HEK293 (cell line): ENCODE data around the gene PRKCZ.

Experiments
- CTCF ChIA-PET: fragments of 350-600 bp; formaldehyde crosslinking; extraction: SDS; loops from one replicate; lab custom pipeline; 2021; ENCODE audit warnings: antibody characterized with exemption; lab: Yijun Ruan, JAX
- POLR2A ChIA-PET: fragments of 300-600 bp; formaldehyde crosslinking; extraction: SDS; loops from one replicate; lab custom pipeline; 2020; ENCODE audit warnings: antibody characterized with exemption, inconsistent platforms; lab: Yijun Ruan, JAX
- H3K27ac ChIP-seq: fragments of 200-500 bp; sonication (Bioruptor generic); 2 replicates; pipeline ENCODE4 v1.5.1; 2014; ENCODE audit warnings: low read depth, low read length, control low read depth, inconsistent platforms; ENCODE audit errors: extremely low read depth
- H3K36me3 ChIP-seq, 2 experiments: fragments of 200-500 bp in 1 of 2; sonication (Bioruptor generic) in 1 of 2; 1 replicate in 1 of 2; 2 replicates in 1 of 2; pipeline ENCODE4 v1.5.1; 2014 to 2017; ENCODE audit warnings: inconsistent platforms in 2 of 2, low read length in 2 of 2; ENCODE audit not compliant: control insufficient read depth in 2 of 2, insufficient read depth in 1 of 2
- H3K4me1 ChIP-seq: fragments of 200-500 bp; sonication (Bioruptor generic); 2 replicates; pipeline ENCODE4 v1.5.1; 2014; ENCODE audit warnings: mild to moderate bottlenecking, low read length, inconsistent platforms; ENCODE audit not compliant: control insufficient read depth, insufficient read depth
- H3K4me3 ChIP-seq: 2 replicates; pipeline ENCODE4 v1.5.1; 2011; ENCODE audit warnings: low read depth, mild to moderate bottlenecking, control low read depth, low read length, moderate library complexity
- H3K9me3 ChIP-seq: fragments of 200-500 bp; sonication (Bioruptor generic); 2 replicates; pipeline ENCODE4 v1.5.1; 2014; ENCODE audit warnings: low read depth, low read length, inconsistent platforms; ENCODE audit not compliant: control insufficient read depth, insufficient read depth
- CTCF ChIP-seq: fragments of 450-650 bp; formaldehyde crosslinking; IDR thresholded peaks from 2 replicates; pipeline ENCODE4 v1.5.1; 2016; ENCODE audit warnings: missing biosample characterization, missing genetic modification characterization
- GFI1B ChIP-seq: fragments of 450-650 bp; formaldehyde crosslinking; IDR thresholded peaks from 2 replicates; pipeline ENCODE4 v1.5.1; 2016; ENCODE audit warnings: missing biosample characterization, missing genetic modification characterization
- HIC1 ChIP-seq: fragments of 450-650 bp; formaldehyde crosslinking; IDR thresholded peaks from 2 replicates; pipeline ENCODE4 v1.5.1; 2016; ENCODE audit warnings: missing biosample characterization, missing genetic modification characterization
- KLF1 ChIP-seq: fragments of 450-650 bp; formaldehyde crosslinking; IDR thresholded peaks from 2 replicates; pipeline ENCODE4 v1.5.1; 2016; ENCODE audit warnings: missing biosample characterization, missing genetic modification characterization
- PATZ1 ChIP-seq: fragments of 450-650 bp; formaldehyde crosslinking; IDR thresholded peaks from 2 replicates; pipeline ENCODE4 v1.5.1; 2016; ENCODE audit warnings: missing biosample characterization, missing genetic modification characterization
- PRDM6 ChIP-seq: fragments of 450-650 bp; formaldehyde crosslinking; IDR thresholded peaks from 2 replicates; pipeline ENCODE4 v1.5.1; 2017; ENCODE audit warnings: missing biosample characterization, missing genetic modification characterization
- SCRT1 ChIP-seq: fragments of 450-650 bp; formaldehyde crosslinking; IDR thresholded peaks from 2 replicates; pipeline ENCODE4 v1.5.1; 2016; ENCODE audit warnings: missing biosample characterization, missing genetic modification characterization, borderline replicate concordance
- ZBTB20 ChIP-seq: fragments of 450-650 bp; formaldehyde crosslinking; IDR thresholded peaks from 2 replicates; pipeline ENCODE4 v1.5.1; 2016; ENCODE audit warnings: missing biosample characterization, missing genetic modification characterization
- ZNF157 ChIP-seq: fragments of 450-650 bp; formaldehyde crosslinking; IDR thresholded peaks from 2 replicates; pipeline ENCODE4 v1.5.1; 2016; ENCODE audit warnings: missing biosample characterization, missing genetic modification characterization
- ZNF16 ChIP-seq: fragments of 450-650 bp; formaldehyde crosslinking; IDR thresholded peaks from 2 replicates; pipeline ENCODE4 v1.5.1; 2016; ENCODE audit warnings: low read depth, missing biosample characterization, missing genetic modification characterization
- ZNF175 ChIP-seq: fragments of 450-650 bp; formaldehyde crosslinking; IDR thresholded peaks from 2 replicates; pipeline ENCODE4 v1.5.1; 2016; ENCODE audit warnings: missing biosample characterization, missing genetic modification characterization
- ZNF221 ChIP-seq: fragments of 450-650 bp; formaldehyde crosslinking; IDR thresholded peaks from 2 replicates; pipeline ENCODE4 v1.5.1; 2017; ENCODE audit warnings: missing biosample characterization, missing genetic modification characterization, borderline replicate concordance
- ZNF311 ChIP-seq: fragments of 450-650 bp; formaldehyde crosslinking; IDR thresholded peaks from 2 replicates; pipeline ENCODE4 v1.5.1; 2017; ENCODE audit warnings: missing biosample characterization, missing genetic modification characterization, borderline replicate concordance
- ZNF335 ChIP-seq: fragments of 450-650 bp; formaldehyde crosslinking; conservative IDR thresholded peaks from 2 replicates; pipeline ENCODE4 v1.5.1; 2016; ENCODE audit warnings: missing biosample characterization, missing genetic modification characterization
- ZNF391 ChIP-seq: fragments of 450-650 bp; formaldehyde crosslinking; IDR thresholded peaks from 2 replicates; pipeline ENCODE4 v1.5.1; 2016; ENCODE audit warnings: low read depth, missing biosample characterization, missing genetic modification characterization, borderline replicate concordance
- ZNF416 ChIP-seq: fragments of 450-650 bp; formaldehyde crosslinking; IDR thresholded peaks from 2 replicates; pipeline ENCODE4 v1.5.1; 2016; ENCODE audit warnings: missing biosample characterization, missing genetic modification characterization
- ZNF423 ChIP-seq: fragments of 450-650 bp; formaldehyde crosslinking; IDR thresholded peaks from 2 replicates; pipeline ENCODE4 v1.5.1; 2016; ENCODE audit warnings: missing biosample characterization, missing genetic modification characterization
- ZNF473 ChIP-seq: fragments of 450-650 bp; formaldehyde crosslinking; IDR thresholded peaks from 2 replicates; pipeline ENCODE4 v1.5.1; 2017; ENCODE audit warnings: missing biosample characterization, missing genetic modification characterization
- ZNF544 ChIP-seq: fragments of 450-650 bp; formaldehyde crosslinking; IDR thresholded peaks from 2 replicates; pipeline ENCODE4 v1.5.0; 2017; ENCODE audit warnings: missing biosample characterization, missing genetic modification characterization
- ZNF621 ChIP-seq: fragments of 450-650 bp; formaldehyde crosslinking; IDR thresholded peaks from 2 replicates; pipeline ENCODE4 v1.5.1; 2017; ENCODE audit warnings: missing biosample characterization, missing genetic modification characterization
- ZNF639 ChIP-seq: fragments of 450-650 bp; formaldehyde crosslinking; IDR thresholded peaks from 2 replicates; pipeline ENCODE4 v1.5.1; 2016; ENCODE audit warnings: missing biosample characterization, missing genetic modification characterization
- ZNF677 ChIP-seq: fragments of 450-650 bp; IDR thresholded peaks from 2 replicates; pipeline ENCODE4 v1.5.0; 2018; ENCODE audit warnings: missing biosample characterization, mild to moderate bottlenecking, missing genetic modification characterization, moderate library complexity
- ZNF707 ChIP-seq: fragments of 450-650 bp; formaldehyde crosslinking; IDR thresholded peaks from 2 replicates; pipeline ENCODE4 v1.5.1; 2016; ENCODE audit warnings: missing biosample characterization, missing genetic modification characterization
- ZSCAN23 ChIP-seq: fragments of 450-650 bp; formaldehyde crosslinking; IDR thresholded peaks from 2 replicates; pipeline ENCODE4 v1.5.1; 2016; ENCODE audit warnings: missing biosample characterization, missing genetic modification characterization
- TF ChIP-seq, protein P1 (sequence below): fragments of 450-650 bp; formaldehyde crosslinking; optimal IDR thresholded peaks from 2 replicates; pipeline ENCODE3; 2016; ENCODE audit warnings: missing biosample characterization, mild to moderate bottlenecking, missing genetic modification characterization

PRKCZ gene

GRCh38 chr1:2132222-2133038 is 82.2 kb downstream of the PRKCZ start (continued):
- TF ChIP-seq ZNF16: no peak
- TF ChIP-seq ZNF621 (tag by site-specific recombination): no peak
- TF ChIP-seq SCRT1 (tag by site-specific recombination): no peak
- no peak for TF ChIP-seq PRDM6 (tag by site-specific recombination)
- no peak for TF ChIP-seq ZNF639 (tag by site-specific recombination)
- TF ChIP-seq ZBTB20 (tag by site-specific recombination): peak; percentile 94
- TF ChIP-seq ZNF473 (tag by site-specific recombination): no peak
- no peak for TF ChIP-seq ZNF677 (tag by site-specific recombination)
- TF ChIP-seq ZNF416 (tag by site-specific recombination): no peak
- no peak for TF ChIP-seq ZNF707
- TF ChIP-seq ZNF335 (tag by site-specific recombination): 0 out of 2 replicates have a peak, but pooled peaks have one; percentile 6
- no peak for TF ChIP-seq ZNF423 (tag by site-specific recombination)
- no peak for TF ChIP-seq KLF1 (tag by site-specific recombination)
- no peak for TF ChIP-seq ZNF157 (tag by site-specific recombination)
- no peak for TF ChIP-seq ZNF391 (tag by site-specific recombination)
- no peak for TF ChIP-seq ZNF175
- TF ChIP-seq ZNF544 (tag by site-specific recombination): no peak
- 0 out of 2 replicates have a peak, but pooled peaks have one; percentile 30 for TF ChIP-seq CTCF (tag by site-specific recombination)
- no peak for TF ChIP-seq GFI1B
- TF ChIP-seq ZNF221 (tag by site-specific recombination): no peak

GRCh38 chr1:2133039-2133878 is 83.0 kb downstream of the PRKCZ start:
- H3K4me3 ChIP-seq: peak overlapping the region; percentile 32
- H3K9me3 ChIP-seq: no peaks in the 10 kb centered on the region
- no peak overlapping the region for H3K27ac ChIP-seq
- H3K36me3 ChIP-seq: peaks cover 0 to 16% of the 10 kb centered on the region in 2 experiments; a peak in 1 of 3 replicates
- H3K4me1 ChIP-seq: peaks cover 3% of the 10 kb centered on the region
- CTCF ChIA-PET: interaction anchor here (0.6 to 1.1 kb wide), 5 partner anchors 25 to 295 kb away, joined by 3 to 4 read pairs (median 3); no protein-coding TSS in a partner anchor
- POLR2A ChIA-PET: interaction anchor here (0.5 to 1.1 kb wide), 6 partner anchors 41 to 758 kb away, joined by 3 to 7 read pairs (median 3); partner anchors contain the start of genes AURKAIP1, FAAP20, MORN1 and RER1
- TF ChIP-seq ZNF311 (tag by site-specific recombination) (no peak), HIC1 (tag by site-specific recombination) (no peak), ZSCAN23 (no peak), PATZ1 (tag by site-specific recombination) (peak; percentile 94)
- TF ChIP-seq, protein P1, sequence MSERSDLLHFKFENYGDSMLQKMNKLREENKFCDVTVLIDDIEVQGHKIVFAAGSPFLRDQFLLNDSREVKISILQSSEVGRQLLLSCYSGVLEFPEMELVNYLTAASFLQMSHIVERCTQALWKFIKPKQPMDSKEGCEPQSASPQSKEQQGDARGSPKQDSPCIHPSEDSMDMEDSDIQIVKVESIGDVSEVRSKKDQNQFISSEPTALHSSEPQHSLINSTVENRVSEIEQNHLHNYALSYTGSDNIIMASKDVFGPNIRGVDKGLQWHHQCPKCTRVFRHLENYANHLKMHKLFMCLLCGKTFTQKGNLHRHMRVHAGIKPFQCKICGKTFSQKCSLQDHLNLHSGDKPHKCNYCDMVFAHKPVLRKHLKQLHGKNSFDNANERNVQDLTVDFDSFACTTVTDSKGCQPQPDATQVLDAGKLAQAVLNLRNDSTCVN: peak; percentile 57
